Osteocyte (in vitro differentiated cells): ENCODE data around the gene CPNE8. TPM values are rescaled to one million over a fixed set of nuclear protein-coding genes. Genes with fewer than 3 reads are reported as not detected.
"Not testable (repeated sequence)": the region's sequence is repeated elsewhere in the genome, so short reads cannot be mapped to it uniquely, and the experiment has no call there.

Source experiments
- DNase-seq: peaks from one replicate; pipeline ENCODE4 v3.0.0; 2021; ENCODE audit warnings: mixed read lengths; ENCODE audit not compliant: unreplicated experiment; ENCODE audit errors: extremely low spot score
- H3K27ac Mint-ChIP-seq: one replicate; pipeline ENCODE4 v1.8.0; 2021; ENCODE audit warnings: mild to moderate bottlenecking, mixed read lengths; ENCODE audit not compliant: unreplicated experiment
- H3K27me3 Mint-ChIP-seq: one replicate; pipeline ENCODE4 v1.8.0; 2021; ENCODE audit warnings: mixed read lengths; ENCODE audit not compliant: unreplicated experiment
- H3K36me3 Mint-ChIP-seq: one replicate; pipeline ENCODE4 v1.8.0; 2021; ENCODE audit warnings: mixed read lengths; ENCODE audit not compliant: unreplicated experiment
- H3K4me1 Mint-ChIP-seq: one replicate; pipeline ENCODE4 v1.8.0; 2021; ENCODE audit warnings: mixed read lengths; ENCODE audit not compliant: unreplicated experiment
- H3K4me3 Mint-ChIP-seq: one replicate; pipeline ENCODE4 v1.8.0; 2021; ENCODE audit warnings: mild to moderate bottlenecking, moderate library complexity, mixed read lengths; ENCODE audit not compliant: unreplicated experiment
- H3K9me3 Mint-ChIP-seq: one replicate; pipeline ENCODE4 v1.8.0; 2021; ENCODE audit warnings: mixed read lengths; ENCODE audit not compliant: unreplicated experiment
- total RNA-seq: library from RNA; stranded (reverse); gene quantifications from 2 replicates; pipeline ENCODE4 v1.2.1, GENCODE V29; 2021
- TF ChIP-seq, protein P1 (sequence below): fragments of 200-600 bp; sonication (generic); IDR thresholded peaks from 2 replicates; pipeline ENCODE4 v1.5.0; 2021; ENCODE audit warnings: antibody characterized with exemption, mild to moderate bottlenecking, moderate library complexity

The CPNE8 gene
- total RNA-seq, 1 donor from 2014 or later, result 8.7 TPM

DNA sequence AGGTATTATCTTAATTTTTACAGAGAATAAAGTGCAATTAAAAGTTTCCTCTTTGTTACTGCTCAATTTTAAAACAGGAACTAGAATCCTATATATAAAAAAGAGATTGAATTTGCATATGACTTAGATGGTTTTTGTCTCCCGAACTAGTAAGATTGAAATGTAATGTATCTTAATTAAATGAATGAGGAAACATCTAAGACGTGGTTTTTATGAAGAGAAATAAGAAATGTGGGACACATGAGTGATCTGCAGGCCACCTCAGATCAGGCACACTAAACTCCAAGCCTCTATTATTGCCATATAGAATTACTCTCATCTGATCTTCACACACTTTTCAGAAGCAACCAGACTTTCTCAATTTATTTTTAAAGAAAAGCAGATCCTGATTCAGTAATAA is 158.6 kb downstream of the CPNE8 start:
- no peak overlapping the region for H3K27ac Mint-ChIP-seq
- H3K27me3 Mint-ChIP-seq, result no peaks in the 10 kb centered on the region
- TF ChIP-seq, protein P1, sequence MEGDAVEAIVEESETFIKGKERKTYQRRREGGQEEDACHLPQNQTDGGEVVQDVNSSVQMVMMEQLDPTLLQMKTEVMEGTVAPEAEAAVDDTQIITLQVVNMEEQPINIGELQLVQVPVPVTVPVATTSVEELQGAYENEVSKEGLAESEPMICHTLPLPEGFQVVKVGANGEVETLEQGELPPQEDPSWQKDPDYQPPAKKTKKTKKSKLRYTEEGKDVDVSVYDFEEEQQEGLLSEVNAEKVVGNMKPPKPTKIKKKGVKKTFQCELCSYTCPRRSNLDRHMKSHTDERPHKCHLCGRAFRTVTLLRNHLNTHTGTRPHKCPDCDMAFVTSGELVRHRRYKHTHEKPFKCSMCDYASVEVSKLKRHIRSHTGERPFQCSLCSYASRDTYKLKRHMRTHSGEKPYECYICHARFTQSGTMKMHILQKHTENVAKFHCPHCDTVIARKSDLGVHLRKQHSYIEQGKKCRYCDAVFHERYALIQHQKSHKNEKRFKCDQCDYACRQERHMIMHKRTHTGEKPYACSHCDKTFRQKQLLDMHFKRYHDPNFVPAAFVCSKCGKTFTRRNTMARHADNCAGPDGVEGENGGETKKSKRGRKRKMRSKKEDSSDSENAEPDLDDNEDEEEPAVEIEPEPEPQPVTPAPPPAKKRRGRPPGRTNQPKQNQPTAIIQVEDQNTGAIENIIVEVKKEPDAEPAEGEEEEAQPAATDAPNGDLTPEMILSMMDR, result no peak
- peaks cover 4% of the 10 kb centered on the region for H3K36me3 Mint-ChIP-seq
- H3K4me3 Mint-ChIP-seq, result no peak overlapping the region
- peaks cover 1% of the 10 kb centered on the region for H3K4me1 Mint-ChIP-seq
- no peak for DNase-seq
- peaks cover 5% of the 10 kb centered on the region for H3K9me3 Mint-ChIP-seq

DNA sequence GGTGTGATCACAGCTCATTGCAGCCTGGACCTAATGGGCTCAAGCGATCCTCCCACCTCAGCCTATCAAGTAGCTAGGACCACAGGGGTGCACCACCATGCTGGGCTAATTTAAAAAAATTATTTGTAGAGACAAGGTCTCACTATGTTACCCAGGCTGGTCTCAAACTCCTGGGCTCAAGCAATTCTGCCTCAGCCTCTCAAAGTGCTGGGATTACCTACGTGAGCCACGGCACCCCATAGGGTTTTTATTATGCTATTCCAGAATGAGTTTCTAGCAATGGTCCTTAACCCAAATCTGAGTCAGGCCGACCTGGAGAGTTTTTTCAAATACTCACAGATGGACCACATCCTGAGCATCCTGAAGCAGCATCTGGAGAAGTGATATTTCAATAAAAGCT is 159.8 kb downstream of the CPNE8 start:
- Mint-ChIP-seq H3K36me3 (peaks cover 4% of the 10 kb centered on the region), H3K9me3 (peaks cover 5% of the 10 kb centered on the region), H3K4me3 (no peak overlapping the region), H3K27me3 (no peaks in the 10 kb centered on the region), H3K27ac (no peak overlapping the region), H3K4me1 (peaks cover 1% of the 10 kb centered on the region)
- DNase-seq, result no peak
- TF ChIP-seq, protein P1, result no peak

- Mint-ChIP-seq H3K36me3 (peaks cover under 1% of the 10 kb centered on the region), H3K27ac (no peak overlapping the region), H3K9me3 (peaks cover under 1% of the 10 kb centered on the region), H3K4me1 (peaks cover 1% of the 10 kb centered on the region), H3K4me3 (no peak overlapping the region), H3K27me3 (no peaks in the 10 kb centered on the region)
- TF ChIP-seq, protein P1, result no peak
- DNase-seq, result no peak
These were observed 161.3 kb downstream of the CPNE8 start for GRCh38 chr12:38744041-38744440.

GRCh38 chr12:38742496-38742895 is 162.9 kb downstream of the CPNE8 start:
- not testable (repeated sequence) for H3K4me1 Mint-ChIP-seq, H3K4me3 Mint-ChIP-seq, H3K36me3 Mint-ChIP-seq, H3K27ac Mint-ChIP-seq, DNase-seq, H3K9me3 Mint-ChIP-seq, H3K27me3 Mint-ChIP-seq

GRCh38 chr12:38736821-38737220 is 168.6 kb downstream of the CPNE8 start:
- no peaks in the 10 kb centered on the region for H3K9me3 Mint-ChIP-seq
- H3K27me3 Mint-ChIP-seq, result no peaks in the 10 kb centered on the region
- H3K4me3 Mint-ChIP-seq, result no peak overlapping the region
- no peaks in the 10 kb centered on the region for H3K36me3 Mint-ChIP-seq
- H3K4me1 Mint-ChIP-seq, result no peaks in the 10 kb centered on the region
- H3K27ac Mint-ChIP-seq, result no peak overlapping the region
- TF ChIP-seq, protein P1, result no peak
- no peak for DNase-seq

DNA sequence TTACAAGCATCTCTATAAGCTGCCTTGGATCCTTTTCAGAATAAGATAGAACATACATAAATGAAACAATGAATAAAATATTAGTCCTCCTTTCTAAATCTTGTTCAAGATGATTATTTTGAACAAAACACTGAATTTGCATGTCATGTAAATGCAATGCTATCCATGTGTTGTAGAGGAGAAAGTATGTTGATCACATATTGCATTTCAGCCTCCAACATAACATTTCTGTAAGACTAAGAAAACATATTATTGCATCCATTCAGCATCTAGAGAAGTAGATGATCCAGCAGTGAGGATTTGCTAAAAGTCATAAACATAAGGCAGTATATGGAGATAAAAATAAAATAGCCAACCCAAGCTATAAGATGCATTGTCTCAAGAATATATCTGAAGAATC is 172.6 kb downstream of the CPNE8 start:
- Mint-ChIP-seq H3K4me3 (no peak overlapping the region), H3K4me1 (no peaks in the 10 kb centered on the region), H3K27me3 (no peaks in the 10 kb centered on the region), H3K36me3 (peaks cover 3% of the 10 kb centered on the region), H3K27ac (no peak overlapping the region), H3K9me3 (no peaks in the 10 kb centered on the region)
- TF ChIP-seq, protein P1, result no peak
- no peak for DNase-seq
